Brain pericyte (primary cell): ENCODE data around the gene NPBWR2.
"Not testable (repeated sequence)": the region's sequence is repeated elsewhere in the genome, so short reads cannot be mapped to it uniquely, and the experiment has no call there.

ENCODE experiments used
- DNase-seq: peaks from one replicate; pipeline ENCODE4 v3.0.0-alpha.2; 2012; ENCODE audit warnings: low read depth, low spot score

Gene NPBWR2

GRCh38 chr20:64143018-64143801 lies 35.8 kb upstream of the NPBWR2 start:
- no peak for DNase-seq

DNA sequence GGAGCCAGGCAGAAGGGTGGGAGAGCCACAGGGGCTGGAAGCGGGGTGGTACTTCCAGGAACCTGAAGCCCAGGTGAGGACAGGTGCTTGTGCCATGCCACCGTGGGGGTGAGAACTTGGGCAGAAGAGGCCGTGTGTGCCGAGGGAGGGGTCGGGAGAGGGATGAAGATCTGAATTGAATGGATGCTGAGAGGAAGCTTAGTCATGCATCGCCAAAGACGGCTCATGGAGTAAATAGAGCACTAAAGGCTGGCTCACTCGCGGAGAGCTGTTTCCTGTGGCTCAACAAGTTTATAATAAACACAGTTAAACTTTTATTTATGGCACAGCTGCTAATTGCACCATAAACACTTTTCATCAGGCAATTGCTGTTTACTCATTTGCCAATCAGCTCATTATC lies 35.2 kb upstream of the NPBWR2 start:
- DNase-seq: no peak

DNA sequence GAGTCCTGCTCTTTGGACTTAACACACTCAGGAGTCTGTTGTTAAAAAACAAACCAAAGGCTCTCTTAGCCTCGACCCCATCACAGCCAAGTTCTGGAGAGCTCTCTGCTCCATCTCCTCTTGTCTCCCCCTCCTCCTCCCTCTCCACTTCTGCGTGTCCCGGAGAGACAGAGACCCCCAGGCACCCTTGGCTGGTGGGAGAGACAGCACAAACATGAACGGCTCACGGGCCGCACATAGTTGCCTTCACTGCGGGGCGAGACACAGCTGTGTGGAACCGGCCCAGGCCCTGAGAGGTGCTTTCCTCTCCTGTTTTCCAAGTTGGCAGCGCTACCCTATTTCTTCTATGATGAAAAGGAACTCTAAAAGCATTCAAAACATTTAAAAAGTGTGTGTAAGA lies 33.6 kb upstream of the NPBWR2 start:
- DNase-seq: no peak

- no peak for DNase-seq
Observed at GRCh38 chr20:64140061-64140931, 32.9 kb upstream of the NPBWR2 start.

GRCh38 chr20:64139199-64140060 lies 32.1 kb upstream of the NPBWR2 start:
- no peak for DNase-seq

DNA sequence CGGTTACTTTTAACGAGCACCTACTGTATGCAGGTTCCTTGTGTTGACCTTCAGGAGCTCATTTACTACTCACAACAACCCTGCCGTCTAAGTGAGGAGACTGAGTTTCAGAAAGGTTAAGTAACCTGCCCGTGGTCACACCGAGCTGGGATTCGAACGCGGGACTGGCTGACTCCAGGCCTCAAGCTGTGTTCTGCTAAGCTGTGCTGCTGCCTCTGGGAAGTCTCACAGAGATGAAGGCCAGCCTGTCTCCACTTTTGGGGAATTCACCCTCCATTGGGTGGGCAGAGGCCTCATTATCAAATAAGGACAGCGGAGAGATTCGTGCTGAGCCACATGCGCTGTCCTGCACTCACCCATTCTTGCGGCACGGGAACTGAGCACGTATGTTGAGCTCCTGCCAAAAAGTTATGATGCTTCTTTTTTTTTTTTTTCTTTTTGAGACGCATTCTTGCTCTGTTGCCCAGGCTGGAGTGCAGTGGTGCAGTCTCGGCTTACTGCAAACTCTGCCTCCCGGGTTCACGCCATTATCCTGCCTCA lies 31.0 kb upstream of the NPBWR2 start:
- no peak for DNase-seq

DNA sequence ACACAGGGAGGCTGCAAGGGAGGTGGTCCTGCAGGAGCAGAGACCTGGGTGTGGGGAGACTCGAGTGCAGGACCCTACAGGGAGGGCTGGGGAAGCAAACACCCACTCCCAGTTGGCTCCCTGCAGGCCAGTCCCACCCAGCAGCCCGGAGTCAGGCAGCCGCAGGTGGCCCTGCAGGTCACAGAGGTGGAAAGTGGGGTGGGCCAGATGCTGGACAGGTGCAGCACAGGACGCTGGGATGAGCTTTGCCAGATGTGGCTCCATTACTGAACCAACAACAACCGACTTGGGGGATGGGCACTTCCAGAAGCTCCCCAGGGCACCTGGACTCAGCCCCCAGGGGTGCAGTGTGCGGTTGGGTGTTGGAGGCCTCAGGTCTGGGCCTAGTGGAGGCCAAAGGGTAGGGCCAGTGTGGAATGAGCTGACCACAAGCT lies 30.2 kb upstream of the NPBWR2 start:
- DNase-seq: no peak

DNA sequence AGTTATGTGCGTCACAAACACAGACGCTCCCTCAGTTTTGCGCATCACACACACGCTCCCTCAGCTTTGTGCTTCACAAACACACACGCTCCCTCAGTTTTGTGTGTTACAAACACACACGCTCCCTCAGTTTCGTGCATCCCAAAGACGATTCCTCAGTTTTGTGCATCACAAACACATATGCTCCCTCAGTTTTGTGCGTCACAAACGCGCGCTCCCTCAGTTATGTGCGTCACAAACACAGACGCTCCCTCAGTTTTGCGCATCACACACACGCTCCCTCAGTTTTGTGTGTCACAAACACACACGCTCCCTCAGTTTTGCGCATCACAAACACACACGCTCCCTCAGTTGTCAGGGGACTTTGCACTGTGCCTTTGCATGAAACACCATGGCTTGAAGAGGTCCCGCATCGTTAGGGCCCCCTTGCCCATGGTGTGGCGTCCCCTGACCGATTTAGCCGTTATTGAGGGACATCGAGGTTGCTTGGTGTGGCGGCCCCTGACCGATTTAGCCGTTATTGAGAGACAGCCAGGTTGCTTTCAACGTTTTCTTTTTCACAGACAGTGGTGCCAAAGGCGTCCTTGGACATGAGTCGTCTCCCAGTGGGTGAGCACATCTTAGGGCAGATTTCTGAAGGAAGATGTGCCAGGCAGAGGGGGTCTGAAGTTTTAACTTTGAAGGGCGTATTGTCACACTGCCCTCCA lies 28.8 kb upstream of the NPBWR2 start:
- no peak for DNase-seq

DNA sequence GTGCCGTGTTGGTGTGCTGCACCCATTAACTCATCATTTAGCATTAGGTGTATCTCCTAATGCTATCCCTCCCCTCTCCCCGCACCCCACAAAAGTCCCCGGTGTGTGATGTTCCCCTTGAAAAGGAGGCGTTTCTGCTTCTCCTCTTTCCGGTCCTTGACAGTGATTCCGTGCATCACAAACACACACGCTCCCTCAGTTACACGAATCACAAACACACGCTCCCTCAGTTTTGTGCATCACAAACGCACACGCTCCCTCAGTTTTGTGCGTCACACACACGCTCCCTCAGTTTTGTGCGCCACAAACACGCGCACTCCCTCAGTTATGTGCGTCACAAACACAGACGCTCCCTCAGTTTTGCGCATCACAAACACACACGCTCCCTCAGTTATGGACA lies 27.4 kb upstream of the NPBWR2 start:
- DNase-seq: not testable (repeated sequence)

- no peak for DNase-seq
Observed at GRCh38 chr20:64133951-64134407, 26.6 kb upstream of the NPBWR2 start.

DNA sequence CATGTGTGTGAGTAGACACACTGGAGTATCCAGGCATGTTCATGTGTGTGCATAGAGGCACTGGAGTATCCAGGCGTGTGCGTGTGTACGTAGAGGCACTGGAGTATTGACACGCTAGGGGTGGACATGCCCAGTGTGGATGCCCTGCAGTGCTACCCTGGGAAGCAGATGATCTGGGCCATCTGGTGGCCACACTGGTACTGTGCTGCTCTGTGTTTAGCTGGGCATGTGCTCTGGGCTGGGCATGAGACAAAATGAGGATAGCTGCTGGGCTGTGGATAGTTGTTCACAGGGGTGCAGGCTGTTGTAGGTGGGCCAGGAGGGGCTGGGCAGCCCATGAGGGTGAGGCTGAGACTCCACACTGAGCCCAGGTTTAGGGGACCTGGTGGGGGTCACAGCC lies 24.0 kb upstream of the NPBWR2 start:
- DNase-seq: no peak

GRCh38 chr20:64130876-64131275 lies 23.5 kb upstream of the NPBWR2 start:
- DNase-seq: no peak

DNA sequence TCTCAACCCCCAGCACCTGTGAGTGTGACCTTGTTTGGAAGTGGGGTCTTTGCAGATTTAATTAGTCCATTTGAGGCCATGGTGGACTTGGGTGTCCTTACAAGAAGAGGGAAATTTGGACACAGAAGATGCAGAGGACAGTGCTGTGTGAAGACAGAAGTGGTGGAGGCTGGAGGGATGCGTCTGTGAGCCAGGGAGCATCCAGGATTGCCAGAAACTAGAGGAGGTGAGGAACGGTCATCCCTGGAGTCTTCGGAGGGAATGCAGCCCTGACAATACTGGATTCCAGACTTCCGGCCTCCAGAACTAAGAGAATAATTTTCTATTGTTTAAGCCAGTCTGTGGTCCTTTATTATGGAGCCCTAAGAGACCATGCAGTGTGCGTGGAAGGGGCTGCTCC lies 22.9 kb upstream of the NPBWR2 start:
- DNase-seq: no peak

DNA sequence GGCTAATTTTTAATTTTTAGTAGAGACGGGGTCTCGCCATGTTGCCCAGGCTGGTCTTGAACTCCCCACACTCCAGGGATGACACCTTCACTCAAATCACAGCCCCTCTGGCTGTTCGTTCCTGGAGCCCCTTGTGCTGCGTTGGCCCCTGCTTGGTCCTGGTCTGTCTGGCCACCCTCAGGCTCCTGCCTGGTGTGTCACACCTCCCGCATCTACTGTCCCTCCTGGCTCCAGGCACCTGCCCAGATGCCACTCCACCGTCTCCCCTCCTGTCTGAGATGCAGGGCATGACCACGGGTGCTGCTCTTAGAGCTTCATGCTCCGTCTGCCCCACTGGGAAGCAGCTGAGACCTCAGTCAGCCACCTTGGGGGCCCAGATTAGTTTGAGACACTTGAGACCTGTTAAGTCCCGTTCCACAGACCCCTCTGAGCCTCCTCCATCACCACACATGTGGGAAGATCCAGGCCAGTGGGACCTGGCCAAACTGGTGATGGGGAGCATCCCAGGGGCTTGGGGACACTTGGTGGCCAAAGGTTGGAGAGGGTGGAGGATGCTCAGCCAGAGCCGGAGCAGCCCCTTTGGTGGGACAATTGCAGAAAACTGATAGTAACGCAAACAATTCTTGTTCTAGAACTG lies 21.9 kb upstream of the NPBWR2 start:
- DNase-seq: no peak

- not testable (repeated sequence) for DNase-seq
Observed at GRCh38 chr20:64123517-64123916, 16.2 kb upstream of the NPBWR2 start.

GRCh38 chr20:64122927-64123326 lies 15.6 kb upstream of the NPBWR2 start:
- DNase-seq: not testable (repeated sequence)

DNA sequence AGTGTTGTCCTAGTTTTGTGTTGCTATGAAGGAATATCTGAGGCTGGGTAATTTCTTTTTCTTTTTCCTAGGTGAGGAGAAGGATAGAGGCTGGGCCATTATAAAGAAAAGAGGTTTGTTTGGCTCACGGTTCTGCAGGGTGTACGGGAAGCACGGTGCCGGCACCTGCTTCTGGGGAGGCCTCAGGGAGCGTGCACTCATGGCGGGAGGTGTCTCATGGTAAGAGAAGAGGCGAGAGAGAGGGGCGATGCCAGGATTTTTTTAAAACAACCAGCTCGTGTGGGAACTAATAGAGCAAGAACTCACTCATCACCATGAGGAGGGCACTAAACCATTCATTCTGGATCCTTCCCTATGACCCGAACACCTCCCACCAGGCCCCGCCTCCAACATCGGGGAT lies 14.2 kb upstream of the NPBWR2 start:
- no peak for DNase-seq

DNA sequence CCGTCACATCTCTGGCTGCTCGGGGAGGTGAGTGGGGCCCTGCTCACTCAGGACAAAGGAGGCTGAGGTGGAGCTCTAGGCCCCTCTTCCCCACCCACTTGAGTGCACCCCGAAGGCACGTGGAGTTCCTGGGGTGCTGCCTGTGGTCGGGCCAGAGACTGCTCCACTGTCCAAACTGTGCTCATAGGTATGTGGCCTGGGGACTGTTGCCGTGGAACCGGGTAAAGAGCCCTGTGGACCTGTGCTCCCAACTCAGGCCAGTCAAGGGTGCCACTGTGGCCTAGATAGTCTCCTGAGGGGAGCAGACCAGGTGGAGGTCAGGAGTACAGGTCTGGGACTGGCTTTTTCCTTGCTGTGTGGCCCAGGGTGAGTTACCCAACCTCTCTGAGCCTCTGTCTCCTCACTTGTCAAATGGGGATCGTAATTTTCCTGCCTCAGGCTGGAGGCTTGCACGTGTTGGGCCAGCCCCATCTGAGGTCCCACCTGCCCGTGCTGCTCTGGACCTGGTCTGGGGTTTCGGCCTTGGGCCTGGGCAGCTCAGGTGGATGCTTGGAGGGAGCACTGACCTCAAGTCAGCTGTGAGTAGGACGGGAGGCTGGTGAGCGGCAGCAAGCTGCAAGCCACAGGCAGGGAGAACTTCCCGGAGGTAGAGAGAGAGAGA lies 12.4 kb upstream of the NPBWR2 start:
- no peak for DNase-seq

DNA sequence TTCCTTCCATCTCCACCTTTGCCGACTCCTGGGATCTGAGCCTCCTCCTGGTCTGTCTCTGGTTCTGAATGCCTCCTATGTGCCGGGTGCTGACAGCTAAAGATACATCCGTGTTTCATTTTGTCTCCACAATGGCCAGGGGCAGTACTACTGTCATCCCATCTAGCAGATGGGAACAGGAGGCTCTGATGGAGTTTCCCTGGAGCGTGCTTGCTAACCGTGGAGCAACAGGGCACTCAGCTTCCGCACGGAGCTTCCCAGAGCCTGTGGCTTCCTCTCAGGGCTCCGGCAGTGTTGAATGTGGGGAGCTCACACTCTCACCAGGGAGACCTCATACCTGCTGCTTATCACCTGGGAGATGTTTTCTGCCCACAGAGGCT lies 11.9 kb upstream of the NPBWR2 start:
- DNase-seq: no peak

GRCh38 chr20:64117432-64117777 lies 10.0 kb upstream of the NPBWR2 start:
- DNase-seq: not testable (repeated sequence)
